Measurements from ENCODE around the gene DUSP1. TPM values are rescaled to one million over a fixed set of nuclear protein-coding genes. Genes with fewer than 3 reads are reported as not detected.
A peak's percentile ranks its signal among the peaks of the same experiment; 100 is the strongest.

DUSP1 gene
- total and polyA plus RNA-seq, 9 of the 15 experiments (the other 6 are each of a cell fraction or from before 2014, with no cell fraction given), result 2.1 to 14.2 (median 8.5) TPM

- Histone ChIP-seq H3K9me3 (replicated peaks; ENCODE audit: control insufficient read depth, insufficient read depth, low read depth, low read length) (no peaks in the 10 kb centered on the region), H3K4me1 (replicated peaks in 1 of 2; ENCODE audit: control insufficient read depth in 2 of 2, insufficient read depth in 2 of 2, low read length in 2 of 2) (peaks cover 0 to 16% of the 10 kb centered on the region in 2 experiments; a peak in 2 of 5 replicates), H3K4me3 (no peak overlapping the region), H3K9me1 (ENCODE audit: control insufficient read depth, insufficient read depth, low read length) (no peaks in the 10 kb centered on the region), H4K20me1 (replicated peaks; ENCODE audit: control insufficient read depth, insufficient read depth, low read length) (no peaks in the 10 kb centered on the region), H3K27ac (ENCODE audit: extremely low read depth, low read depth, low read length) (no peak overlapping the region), H3K4me2 (ENCODE audit: insufficient read depth, low read length) (no peak overlapping the region), H3K9ac (ENCODE audit: insufficient read depth in 1 of 2, low read depth in 2 of 2, low read length in 2 of 2) (peak overlapping the region in 1 of 2 experiments; percentile 82; a peak in 2 of 4 replicates), H2AFZ (ENCODE audit: low read depth, low read length) (peak overlapping the region; percentile 35), H3K79me2 (ENCODE audit: control insufficient read depth, insufficient read depth, low read length) (no peaks in the 10 kb centered on the region), H3K27me3 (ENCODE audit: control insufficient read depth in 2 of 2, insufficient read depth in 2 of 2, low read length in 2 of 2) (peaks cover 0 to 16% of the 10 kb centered on the region in 2 experiments; a peak in 2 of 5 replicates), H3K36me3 (ENCODE audit: control insufficient read depth, insufficient read depth, low read length) (no peaks in the 10 kb centered on the region)
- POLR2A ChIA-PET, result interaction anchor here (0.7 to 1.7 kb wide), 5 partner anchors 14 to 169 kb away, joined by 3 to 10 read pairs (median 4); partner anchors contain the start of gene DUSP1
- intact Hi-C loops (cut with micrococcal nuclease) (no loop called here), in situ Hi-C loops (cut with MboI) (no loop called here)
- no TSS peak for BruUV-seq (replicated peaks)
- TF ChIP-seq POLR2B (IDR thresholded peaks at IDR 0.05; ENCODE audit: low read depth, partially characterized antibody) (no peak), HSF4 (CRISPR knock-in tag; IDR thresholded peaks at IDR 0.05; ENCODE audit: borderline replicate concordance) (no peak), ZNF24 (IDR thresholded peaks at IDR 0.05) (no peak), ZBTB1 (CRISPR knock-in tag; IDR thresholded peaks at IDR 0.05; ENCODE audit: borderline replicate concordance, low read depth) (no peak), MAZ (CRISPR knock-in tag; conservative IDR thresholded peaks at IDR 0.05 in 1 of 2, IDR thresholded peaks at IDR 0.05 in 1 of 2) (0 out of 4 replicates have a peak, but pooled peaks of 1 of the 2 experiments have one; percentile 15), ZFPM2 (CRISPR knock-in tag; IDR thresholded peaks at IDR 0.05) (no peak), SPI1 (IDR thresholded peaks at IDR 0.05; ENCODE audit: borderline replicate concordance, low read depth, low read length) (peak; percentile 74), SMAD3 (CRISPR knock-in tag; conservative IDR thresholded peaks at IDR 0.05) (no peak), TSHZ1 (CRISPR knock-in tag; IDR thresholded peaks at IDR 0.05) (no peak), ELF2 (CRISPR knock-in tag; IDR thresholded peaks at IDR 0.05) (no peak), NFATC3 (IDR thresholded peaks at IDR 0.05) (no peak), ZNF3 (CRISPR knock-in tag; IDR thresholded peaks at IDR 0.05) (no peak), L3MBTL2 (IDR thresholded peaks at IDR 0.05) (peak; percentile 48; the same call in 1 of the 2 replicates), SAFB2 (IDR thresholded peaks at IDR 0.05; ENCODE audit: borderline replicate concordance, low read depth, low read length, severe bottlenecking) (no peak), BACH1 (tag; IDR thresholded peaks at IDR 0.05) (no peak)
- CTCF ChIA-PET (ENCODE audit: low intra/inter-chr PET ratio), result no interaction called here
- ATAC-seq (peak; percentile 58), FAIRE-seq (peak; percentile 29), DNase-seq (ENCODE audit: extremely low read depth in 1 of 4, low spot score in 3 of 4) (peak in 1 of 4 experiments; percentile 27)
- WGBS (ENCODE audit: insufficient coverage, low coverage, missing lambda C conversion rate), result 37% methylated on average over 16 of the region's 17 CpGs
Observed at GRCh38 chr5:172733131-172733973, 37.6 kb downstream of the DUSP1 start.
